LNCAP (cell line): Measurements from ENCODE around the gene TMEM215.

Source experiments
- CTCF ChIP-seq: fragments of 450-650 bp; IDR thresholded peaks from 2 replicates; pipeline ENCODE4 v1.5.1; 2017; ENCODE audit warnings: mild to moderate bottlenecking

The TMEM215 gene

GRCh38 chr9:32755730-32756129, 27.6 kb upstream of the TMEM215 start:
- TF ChIP-seq CTCF = no peak

GRCh38 chr9:32764139-32764538, 19.2 kb upstream of the TMEM215 start:
- no peak for TF ChIP-seq CTCF

- TF ChIP-seq CTCF = no peak
Measured at GRCh38 chr9:32775283-32775682, 8.1 kb upstream of the TMEM215 start.

- TF ChIP-seq CTCF = no peak
Measured at GRCh38 chr9:32776201-32776600, 7.1 kb upstream of the TMEM215 start.

- TF ChIP-seq CTCF = no peak
Measured at GRCh38 chr9:32782476-32783167, 718 bp upstream of the TMEM215 start.

GRCh38 chr9:32787816-32788215, 4.5 kb downstream of the TMEM215 start:
- no peak for TF ChIP-seq CTCF

- no peak for TF ChIP-seq CTCF
Measured at GRCh38 chr9:32801530-32801929, 18.2 kb downstream of the TMEM215 start.

- TF ChIP-seq CTCF = no peak
Measured at GRCh38 chr9:32807217-32807616, 23.9 kb downstream of the TMEM215 start.
